ENCODE results near the gene NUDT21.
"Not testable (repeated sequence)": the region's sequence is repeated elsewhere in the genome, so short reads cannot be mapped to it uniquely, and the experiment has no call there.

Gene NUDT21

GRCh38 chr16:56414366-56414765 is 36.8 kb downstream of the NUDT21 start:
- DNase-seq, result no peak

- no peak for DNase-seq
These were observed 37.8 kb downstream of the NUDT21 start for GRCh38 chr16:56413381-56413780.

- no peak for DNase-seq
These were observed 39.5 kb downstream of the NUDT21 start for GRCh38 chr16:56411624-56412023.

DNA sequence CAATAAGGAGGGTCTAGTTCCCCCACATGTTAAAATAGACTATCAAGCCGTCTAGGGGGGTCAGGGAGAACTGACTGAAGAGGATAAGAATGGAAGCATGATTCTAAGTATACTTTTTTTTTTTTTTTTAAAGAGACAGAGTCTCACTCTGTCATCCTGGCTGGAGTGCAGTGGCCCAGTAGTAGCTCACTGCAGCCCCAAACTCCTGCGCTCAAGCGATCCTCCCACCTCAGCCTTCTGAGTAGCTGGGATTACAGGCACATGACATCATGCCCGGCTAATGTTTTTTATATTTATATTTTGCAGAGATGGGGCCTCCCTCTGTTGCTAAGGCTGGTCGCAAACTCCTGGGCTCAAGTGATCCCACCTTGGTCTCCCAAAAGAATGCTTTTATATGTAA is 40.0 kb downstream of the NUDT21 start:
- DNase-seq, result no peak

DNA sequence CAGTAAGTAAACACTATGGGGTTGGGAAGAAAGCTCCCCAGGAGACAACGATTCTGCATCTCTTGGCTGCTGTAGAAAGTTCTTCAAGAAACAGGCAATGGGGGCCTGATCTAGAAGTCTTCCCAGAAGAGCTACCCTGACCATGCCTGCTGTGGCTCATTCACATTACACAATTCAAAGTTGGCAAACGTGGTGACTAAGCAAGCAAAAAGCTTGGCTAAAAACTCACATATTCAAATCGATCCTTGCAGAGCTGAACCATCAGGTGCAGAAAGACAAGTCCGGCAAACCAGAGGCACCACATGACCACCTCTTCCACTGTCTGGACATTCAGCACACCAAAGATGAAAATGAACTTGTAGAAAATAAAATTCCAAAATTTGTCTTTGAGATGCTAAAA is 41.9 kb downstream of the NUDT21 start:
- no peak for DNase-seq

- no peak for DNase-seq
These were observed 42.6 kb downstream of the NUDT21 start for GRCh38 chr16:56408379-56409098.

DNA sequence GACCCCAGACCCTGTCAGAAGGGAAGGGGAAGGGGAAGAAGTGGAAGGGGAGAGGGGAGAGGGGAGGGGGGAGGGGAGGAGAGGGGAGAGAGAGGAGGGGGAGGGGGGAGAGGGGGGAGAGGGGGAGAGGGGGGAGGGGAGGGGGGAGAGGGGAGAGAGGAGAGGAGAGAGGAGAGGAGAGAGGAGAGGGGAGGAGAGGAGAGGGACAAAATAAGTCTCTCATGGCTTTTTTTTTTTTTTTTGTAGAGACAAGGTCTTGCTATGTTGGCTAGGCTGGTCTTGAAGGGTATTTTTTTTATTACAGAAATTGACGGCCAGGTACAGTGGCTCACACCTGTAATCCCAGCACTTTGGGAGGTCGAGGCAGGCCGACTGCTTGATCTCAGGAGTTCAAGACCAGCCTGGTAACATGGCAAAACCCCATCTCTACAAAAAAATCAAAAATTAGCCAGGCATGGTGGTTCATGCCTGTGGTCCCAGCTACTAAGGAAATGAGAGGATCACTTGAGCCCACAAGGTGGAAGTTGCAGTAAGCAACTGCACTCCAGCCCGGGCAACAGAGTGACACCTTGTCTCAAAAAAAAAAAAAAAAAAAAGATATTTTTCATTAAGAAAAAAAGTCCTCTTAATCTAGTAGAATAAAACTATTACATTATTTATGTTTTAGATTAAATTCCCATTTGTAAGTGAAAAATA is 45.0 kb downstream of the NUDT21 start:
- no peak for DNase-seq

DNA sequence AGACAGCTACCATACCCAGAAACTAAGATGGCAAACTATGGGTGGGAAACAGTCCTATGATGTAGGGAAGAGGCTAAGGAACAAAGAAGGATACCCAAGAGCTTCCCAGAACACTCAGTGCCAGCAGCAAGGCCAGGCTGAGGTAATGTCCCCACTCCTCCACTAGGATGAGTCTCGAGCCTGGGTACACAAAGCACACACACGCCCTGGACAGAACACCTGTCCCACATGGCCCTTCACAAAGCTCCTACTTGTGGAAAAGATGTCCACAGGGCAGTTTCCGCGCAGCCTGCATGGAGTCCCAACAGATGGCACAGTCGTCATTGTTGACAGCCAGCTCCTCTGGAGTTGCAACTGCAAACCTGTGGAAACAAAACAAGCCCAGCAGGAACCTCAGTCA is 49.6 kb downstream of the NUDT21 start:
- no peak for DNase-seq

GRCh38 chr16:56400458-56400857 is 50.7 kb downstream of the NUDT21 start:
- DNase-seq, result no peak

DNA sequence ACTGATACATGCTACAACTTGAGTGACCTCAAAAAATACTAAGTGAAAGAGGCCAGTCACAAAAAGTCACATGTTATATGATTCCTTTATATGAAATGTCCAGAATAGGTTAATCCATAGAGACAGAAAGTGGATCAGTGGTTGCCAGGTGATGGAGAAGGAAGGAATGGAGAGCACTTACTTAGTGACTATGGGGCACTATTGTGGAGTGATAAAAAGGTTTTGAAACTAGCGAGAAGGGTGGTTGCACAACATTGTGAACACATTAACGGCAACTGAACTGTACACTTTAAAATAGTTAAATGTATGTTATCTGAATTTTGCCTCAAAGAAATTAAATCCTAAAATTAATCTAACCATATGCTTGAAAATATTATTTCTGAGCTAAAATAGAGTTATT is 51.6 kb downstream of the NUDT21 start:
- DNase-seq, result no peak

DNA sequence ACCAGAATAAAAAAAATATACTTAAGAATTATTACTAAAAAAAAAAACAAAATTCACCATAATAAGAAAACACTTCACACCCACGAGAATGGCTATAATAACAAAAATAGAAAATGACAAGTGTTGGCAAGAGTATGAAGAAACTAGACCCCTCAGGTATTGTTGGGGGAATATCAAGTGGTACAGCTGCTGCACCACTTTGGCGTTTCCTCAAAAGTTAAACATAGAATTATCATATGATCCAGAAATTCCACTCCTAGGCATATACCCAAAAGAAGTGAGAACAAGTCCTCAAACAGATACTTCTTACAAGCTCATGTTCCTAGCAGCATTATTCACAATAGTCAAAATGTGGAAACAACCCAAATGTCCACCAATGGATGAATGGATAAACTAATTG is 52.1 kb downstream of the NUDT21 start:
- no peak for DNase-seq

DNA sequence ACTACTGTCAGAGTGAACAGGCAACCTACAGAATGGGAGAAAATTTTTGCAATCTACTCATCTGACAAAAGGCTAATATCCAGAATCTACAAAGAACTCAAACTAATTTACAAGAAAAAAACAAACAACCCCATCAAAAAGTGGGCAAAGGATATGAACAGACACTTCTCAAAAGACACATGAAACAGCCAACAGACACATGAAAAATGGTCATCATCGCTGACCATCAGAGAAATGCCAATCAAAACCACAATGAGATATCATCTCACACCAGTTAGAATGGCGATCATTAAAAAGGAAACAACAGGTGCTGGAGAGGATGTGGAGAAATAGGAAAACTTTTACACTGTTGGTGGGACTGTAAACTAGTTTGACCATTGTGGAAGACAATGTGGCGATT is 54.4 kb downstream of the NUDT21 start:
- DNase-seq, result not testable (repeated sequence)

DNA sequence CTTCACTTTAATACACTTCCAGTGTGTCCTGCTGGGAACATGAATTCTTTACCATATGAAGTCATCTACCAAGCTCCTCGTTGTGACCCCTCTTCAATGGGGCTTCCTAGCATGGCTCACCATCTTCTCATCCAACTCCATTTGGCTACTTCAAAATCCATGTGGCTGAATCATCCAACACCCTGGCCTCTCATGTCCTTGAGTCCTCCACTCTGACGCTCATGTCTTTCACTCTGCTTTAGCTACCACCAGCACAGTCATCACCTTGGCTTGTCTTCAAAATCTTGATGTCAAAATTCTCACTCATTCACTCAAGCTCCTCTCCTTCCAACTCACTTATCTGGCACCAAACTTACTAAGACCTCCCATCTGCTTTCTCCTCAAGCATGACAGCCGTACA is 61.6 kb downstream of the NUDT21 start:
- DNase-seq, result no peak

DNA sequence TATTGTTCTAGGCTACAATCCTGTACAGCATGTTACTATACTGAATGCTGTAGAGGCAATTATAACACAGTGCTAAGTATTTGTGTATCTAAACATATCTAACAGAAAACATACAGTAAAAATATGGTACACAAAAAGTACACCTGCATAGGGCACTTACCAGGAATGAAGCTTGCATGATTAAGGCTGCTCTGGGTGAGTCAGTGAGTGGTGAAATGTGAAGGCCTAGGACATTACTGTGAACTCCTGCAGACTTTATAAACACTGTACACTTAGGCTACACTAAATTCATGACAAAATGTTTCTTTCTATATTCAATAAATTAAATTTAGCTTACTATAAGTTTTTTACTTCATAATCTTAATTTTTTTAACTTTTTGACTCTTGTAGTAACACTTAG is 62.9 kb downstream of the NUDT21 start:
- no peak for DNase-seq

- no peak for DNase-seq
These were observed 63.7 kb downstream of the NUDT21 start for GRCh38 chr16:56387396-56387795.

- DNase-seq, result no peak
These were observed 66.9 kb downstream of the NUDT21 start for GRCh38 chr16:56384074-56384721.

DNA sequence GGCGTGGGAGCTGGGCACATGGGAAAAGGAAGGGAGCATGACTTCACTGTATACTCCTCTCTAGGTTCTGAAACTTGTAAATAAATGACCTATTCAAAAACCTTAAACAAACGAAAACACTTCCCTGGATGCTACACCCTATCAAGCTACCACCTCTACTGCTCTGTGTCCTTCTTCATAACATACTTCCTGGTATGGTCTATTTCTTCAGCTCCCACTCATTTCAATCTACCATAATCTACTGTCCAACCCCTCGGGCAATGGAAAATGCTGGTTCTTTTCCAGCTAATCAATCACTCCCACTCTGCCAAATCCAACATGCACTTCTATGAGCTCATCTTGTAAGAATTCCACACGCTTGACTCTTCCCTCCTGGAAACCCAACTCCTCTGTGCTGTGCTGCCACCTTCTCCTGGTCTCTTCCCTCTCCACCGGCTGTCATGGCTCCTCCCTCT is 68.2 kb downstream of the NUDT21 start:
- no peak for DNase-seq

DNA sequence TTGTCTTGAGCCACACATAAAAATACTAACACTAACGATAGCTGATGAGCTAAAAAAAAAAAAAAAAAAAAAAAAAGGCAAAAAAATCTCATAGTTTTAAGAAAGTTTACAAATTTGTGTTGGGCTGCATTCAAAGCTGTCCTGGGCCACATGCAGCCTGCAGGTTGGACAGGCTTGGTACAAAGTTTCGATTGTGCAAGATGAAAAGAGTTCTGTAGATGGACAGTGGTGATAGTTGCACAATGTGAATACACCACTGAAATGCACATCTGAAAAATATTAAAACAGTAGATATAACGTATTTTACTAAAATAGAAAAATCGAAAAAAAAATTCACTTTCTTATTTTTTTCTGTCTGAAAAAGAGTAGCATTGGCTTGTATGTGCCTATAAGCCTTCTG is 68.7 kb downstream of the NUDT21 start:
- DNase-seq, result no peak

DNA sequence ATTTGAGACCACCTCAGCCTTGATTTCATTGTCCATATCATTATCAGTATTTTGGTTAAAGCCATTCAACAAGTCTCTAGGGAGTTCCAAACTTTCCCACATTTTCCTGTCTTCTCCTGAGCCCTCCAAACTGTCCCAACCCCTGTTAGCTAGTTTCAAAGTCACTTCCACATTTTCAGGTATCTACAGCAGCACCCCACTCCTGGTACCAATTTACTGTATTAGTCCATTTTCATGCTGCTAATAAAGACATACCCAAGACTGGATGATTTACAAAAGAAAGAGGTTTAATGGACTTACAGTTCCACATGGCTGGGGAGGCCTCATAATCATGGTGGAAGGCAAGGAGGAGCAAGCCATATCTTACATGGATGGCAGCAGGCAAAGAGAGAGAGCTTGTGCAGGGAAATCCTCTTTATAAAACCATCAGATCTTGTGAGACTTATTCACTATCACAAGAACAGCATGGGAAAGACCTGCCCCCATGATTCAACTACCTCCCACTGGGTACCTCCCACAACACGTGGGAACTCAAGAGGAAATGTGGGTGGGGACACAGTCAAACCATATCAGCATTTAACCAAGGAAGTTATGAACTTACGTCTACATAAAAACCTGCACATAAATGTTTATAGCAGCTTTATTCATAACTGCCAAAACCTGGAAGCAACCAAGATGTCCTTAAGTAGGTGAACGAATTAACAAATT is 70.2 kb downstream of the NUDT21 start:
- not testable (repeated sequence) for DNase-seq
